ENCODE results near the gene ARHGAP26.

- no peak for TF ChIP-seq CTCF (conservative IDR thresholded peaks at IDR 0.05; ENCODE audit: low read depth, low read length)
- TF ChIP-seq RAD21 (IDR thresholded peaks at IDR 0.05; ENCODE audit: low read length): no peak
- TF ChIP-seq CHD1 (IDR thresholded peaks at IDR 0.05; ENCODE audit: low read depth, low read length): no peak
- no peak for TF ChIP-seq CEBPB (IDR thresholded peaks at IDR 0.05; ENCODE audit: low read depth, low read length)
- no peak for TF ChIP-seq POLR2A (IDR thresholded peaks at IDR 0.05; ENCODE audit: low read depth, low read length)
- no peak for TF ChIP-seq FOS (IDR thresholded peaks at IDR 0.05; ENCODE audit: low read depth, low read length)
- no peak for TF ChIP-seq RFX5 (IDR thresholded peaks at IDR 0.05; ENCODE audit: low read depth, low read length)
- TF ChIP-seq MAFK (IDR thresholded peaks at IDR 0.05; ENCODE audit: low read depth, low read length): no peak
- no peak for TF ChIP-seq MAZ (IDR thresholded peaks at IDR 0.05; ENCODE audit: borderline replicate concordance, low read depth, low read length)
- TF ChIP-seq MXI1 (IDR thresholded peaks at IDR 0.05; ENCODE audit: borderline replicate concordance, low read depth, low read length): no peak
- no peak for TF ChIP-seq SMC3 (IDR thresholded peaks at IDR 0.05; ENCODE audit: low read depth, low read length)
- TF ChIP-seq, protein P1, sequence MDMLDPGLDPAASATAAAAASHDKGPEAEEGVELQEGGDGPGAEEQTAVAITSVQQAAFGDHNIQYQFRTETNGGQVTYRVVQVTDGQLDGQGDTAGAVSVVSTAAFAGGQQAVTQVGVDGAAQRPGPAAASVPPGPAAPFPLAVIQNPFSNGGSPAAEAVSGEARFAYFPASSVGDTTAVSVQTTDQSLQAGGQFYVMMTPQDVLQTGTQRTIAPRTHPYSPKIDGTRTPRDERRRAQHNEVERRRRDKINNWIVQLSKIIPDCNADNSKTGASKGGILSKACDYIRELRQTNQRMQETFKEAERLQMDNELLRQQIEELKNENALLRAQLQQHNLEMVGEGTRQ (IDR thresholded peaks at IDR 0.05; ENCODE audit: low read depth, low read length): no peak
Measured at GRCh38 chr5:142884029-142884428, 113.9 kb downstream of the ARHGAP26 start.
